Neural progenitor cell (in vitro differentiated cells): ENCODE results near the gene JMJD4.

Source experiments
- EZH2 ChIP-seq: fragments of 200-600 bp; sonication (generic); IDR thresholded peaks from 2 replicates; pipeline ENCODE4 v1.6.1; 2017; ENCODE audit warnings: antibody characterized with exemption, mild to moderate bottlenecking, moderate library complexity
- TF ChIP-seq, protein P1 (sequence below): fragments of 200-600 bp; sonication (generic); IDR thresholded peaks from 2 replicates; pipeline ENCODE4 v1.5.1; 2017; ENCODE audit warnings: antibody characterized with exemption, mild to moderate bottlenecking

DNA sequence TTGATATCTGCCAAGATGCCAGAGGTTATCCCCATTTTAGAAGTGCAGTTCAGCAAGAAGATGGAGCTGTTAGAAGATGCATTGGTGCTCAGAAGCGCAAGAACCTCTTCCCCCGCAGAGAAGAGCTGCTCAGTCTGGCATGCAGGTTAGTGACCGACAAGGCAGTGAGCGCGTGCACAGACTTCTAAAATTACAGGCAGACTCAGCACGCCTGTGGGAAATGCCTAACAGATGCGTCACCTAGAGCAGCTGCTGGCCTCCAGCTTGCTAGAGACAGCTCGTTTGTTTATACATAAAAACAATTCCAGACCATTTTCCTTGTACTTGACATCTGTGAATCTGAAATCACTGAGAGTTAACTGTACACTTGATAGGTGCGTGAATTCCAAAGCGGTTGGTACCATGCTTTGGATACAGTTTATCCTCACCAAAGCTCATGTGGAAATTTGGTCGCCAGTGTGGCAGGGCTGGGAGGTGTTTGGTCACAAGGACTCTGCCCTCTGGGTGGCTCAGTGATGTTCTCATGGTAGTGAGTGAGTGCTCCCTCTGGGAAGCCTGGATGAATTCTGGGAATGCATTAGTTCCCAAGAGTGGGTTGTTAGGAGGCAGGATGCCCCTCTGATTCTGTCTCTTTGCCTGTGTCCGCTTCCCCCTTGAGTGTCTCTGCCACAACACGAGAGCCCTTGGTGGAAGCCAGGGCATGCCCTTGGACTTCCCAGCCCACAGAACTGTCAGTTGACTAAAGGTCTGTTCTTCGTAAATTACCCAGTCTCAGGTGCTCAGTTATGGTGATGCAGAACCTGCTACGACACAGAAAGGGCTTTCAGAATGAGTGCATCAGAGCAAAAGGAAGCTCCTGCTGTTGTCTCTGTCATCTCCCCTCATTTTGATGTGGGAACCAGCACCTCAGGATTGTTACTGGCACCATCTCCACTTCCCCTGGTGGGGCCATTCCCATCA, 24.5 kb upstream of the JMJD4 start:
- TF ChIP-seq, protein P1, sequence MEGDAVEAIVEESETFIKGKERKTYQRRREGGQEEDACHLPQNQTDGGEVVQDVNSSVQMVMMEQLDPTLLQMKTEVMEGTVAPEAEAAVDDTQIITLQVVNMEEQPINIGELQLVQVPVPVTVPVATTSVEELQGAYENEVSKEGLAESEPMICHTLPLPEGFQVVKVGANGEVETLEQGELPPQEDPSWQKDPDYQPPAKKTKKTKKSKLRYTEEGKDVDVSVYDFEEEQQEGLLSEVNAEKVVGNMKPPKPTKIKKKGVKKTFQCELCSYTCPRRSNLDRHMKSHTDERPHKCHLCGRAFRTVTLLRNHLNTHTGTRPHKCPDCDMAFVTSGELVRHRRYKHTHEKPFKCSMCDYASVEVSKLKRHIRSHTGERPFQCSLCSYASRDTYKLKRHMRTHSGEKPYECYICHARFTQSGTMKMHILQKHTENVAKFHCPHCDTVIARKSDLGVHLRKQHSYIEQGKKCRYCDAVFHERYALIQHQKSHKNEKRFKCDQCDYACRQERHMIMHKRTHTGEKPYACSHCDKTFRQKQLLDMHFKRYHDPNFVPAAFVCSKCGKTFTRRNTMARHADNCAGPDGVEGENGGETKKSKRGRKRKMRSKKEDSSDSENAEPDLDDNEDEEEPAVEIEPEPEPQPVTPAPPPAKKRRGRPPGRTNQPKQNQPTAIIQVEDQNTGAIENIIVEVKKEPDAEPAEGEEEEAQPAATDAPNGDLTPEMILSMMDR = no peak
- no peak for TF ChIP-seq EZH2
